DLD1 (cell line): ENCODE data around the gene KCMF1.

Source experiments
- in situ Hi-C: cut with HindIII; loops from 2 replicates; pipeline ENCODE4 v1.10.0; 2017; ENCODE audit warnings: low sequenced_read_pairs

Gene KCMF1

GRCh38 chr2:85018049-85018447 lies 47.1 kb downstream of the KCMF1 start:
- in situ Hi-C loops = no loop called here

GRCh38 chr2:85019121-85019520 lies 48.2 kb downstream of the KCMF1 start:
- in situ Hi-C loops = no loop called here

- in situ Hi-C loops = no loop called here
Measured at GRCh38 chr2:85022232-85022631, 51.3 kb downstream of the KCMF1 start.

- in situ Hi-C loops = loop anchor here (25.0 kb wide), 1 partner anchor 263 kb away; no protein-coding TSS in a partner anchor
Measured at GRCh38 chr2:85024372-85025047, 53.5 kb downstream of the KCMF1 start.

GRCh38 chr2:85032621-85033020 lies 61.7 kb downstream of the KCMF1 start:
- in situ Hi-C loops = loop anchor here (25.0 kb wide), 1 partner anchor 255 kb away; no protein-coding TSS in a partner anchor

- in situ Hi-C loops = loop anchor here (25.0 kb wide), 1 partner anchor 254 kb away; no protein-coding TSS in a partner anchor
Measured at GRCh38 chr2:85033388-85033787, 62.4 kb downstream of the KCMF1 start.

- in situ Hi-C loops = loop anchor here (25.0 kb wide), 1 partner anchor 253 kb away; no protein-coding TSS in a partner anchor
Measured at GRCh38 chr2:85034158-85034557, 63.2 kb downstream of the KCMF1 start.

- in situ Hi-C loops = loop anchor here (25.0 kb wide), 1 partner anchor 250 kb away; no protein-coding TSS in a partner anchor
Measured at GRCh38 chr2:85037622-85038021, 66.7 kb downstream of the KCMF1 start.

GRCh38 chr2:85042330-85042729 lies 71.4 kb downstream of the KCMF1 start:
- in situ Hi-C loops = loop anchor here (25.0 kb wide), 1 partner anchor 245 kb away; no protein-coding TSS in a partner anchor

- in situ Hi-C loops = loop anchor here (25.0 kb wide), 1 partner anchor 239 kb away; no protein-coding TSS in a partner anchor
Measured at GRCh38 chr2:85048534-85048933, 77.6 kb downstream of the KCMF1 start.

GRCh38 chr2:85049236-85049635 lies 78.3 kb downstream of the KCMF1 start:
- in situ Hi-C loops = loop anchor here (25.0 kb wide), 1 partner anchor 238 kb away; no protein-coding TSS in a partner anchor

GRCh38 chr2:85053802-85054201 lies 82.8 kb downstream of the KCMF1 start:
- in situ Hi-C loops = no loop called here

- in situ Hi-C loops = no loop called here
Measured at GRCh38 chr2:85057226-85057962, 86.4 kb downstream of the KCMF1 start.

GRCh38 chr2:85061896-85062295 lies 90.9 kb downstream of the KCMF1 start:
- in situ Hi-C loops = no loop called here

- in situ Hi-C loops = no loop called here
Measured at GRCh38 chr2:85062565-85062964, 91.6 kb downstream of the KCMF1 start.

GRCh38 chr2:85063981-85064599 lies 93.1 kb downstream of the KCMF1 start:
- in situ Hi-C loops = no loop called here

- in situ Hi-C loops = no loop called here
Measured at GRCh38 chr2:85064927-85065577, 94.1 kb downstream of the KCMF1 start.

GRCh38 chr2:85066006-85066740 lies 95.2 kb downstream of the KCMF1 start:
- in situ Hi-C loops = no loop called here

GRCh38 chr2:85066874-85067351 lies 96.0 kb downstream of the KCMF1 start:
- in situ Hi-C loops = no loop called here

- in situ Hi-C loops = no loop called here
Measured at GRCh38 chr2:85071096-85071495, 100.1 kb downstream of the KCMF1 start.
